ENCODE results near the gene TFE3.

Gene TFE3

DNA sequence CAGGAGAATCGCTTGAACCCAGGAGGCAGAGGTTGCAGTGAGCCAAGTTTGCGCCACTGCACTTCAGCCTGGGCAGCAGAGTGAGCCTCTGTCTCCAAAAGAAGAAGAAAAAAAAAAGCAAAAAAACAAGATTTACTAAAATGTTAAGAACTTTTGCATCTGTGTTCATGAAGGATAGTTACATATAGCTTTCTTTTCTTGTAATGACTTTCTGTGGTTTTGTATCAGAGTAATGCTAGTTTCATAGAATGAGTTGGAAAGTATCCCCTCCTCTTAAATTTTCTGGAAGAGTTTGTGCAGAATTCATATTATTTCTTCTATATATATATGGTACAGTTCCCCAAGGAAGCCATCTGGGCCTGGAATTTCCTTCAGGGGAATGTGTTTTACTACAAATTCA, 24.1 kb downstream of the TFE3 start:
- ATAC-seq, result no peak
- TF ChIP-seq ZC3H10 (CRISPR knock-in tag; IDR thresholded peaks at IDR 0.05), result no peak

DNA sequence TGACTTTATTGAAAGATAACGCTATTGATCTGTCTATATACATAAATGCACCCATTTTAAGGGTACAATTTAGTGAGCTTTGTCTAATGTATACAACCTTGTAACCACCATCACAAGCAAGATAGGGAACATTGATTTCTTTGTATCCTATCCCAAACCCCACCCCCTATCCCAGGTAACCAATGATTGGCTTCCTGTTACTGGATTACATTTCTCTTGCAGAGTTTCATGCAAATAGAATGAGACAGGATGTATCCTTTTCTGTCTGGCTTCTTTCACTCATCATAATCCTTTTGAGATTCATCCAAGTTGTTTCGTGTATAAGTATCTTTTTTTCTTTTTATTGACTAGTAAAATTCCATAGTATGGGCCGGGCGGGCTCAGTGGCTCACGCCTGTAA, 39.5 kb downstream of the TFE3 start:
- TF ChIP-seq TCF4 (CRISPR knock-in tag; IDR thresholded peaks at IDR 0.05; ENCODE audit: borderline replicate concordance), result no peak
- TF ChIP-seq, protein P1, sequence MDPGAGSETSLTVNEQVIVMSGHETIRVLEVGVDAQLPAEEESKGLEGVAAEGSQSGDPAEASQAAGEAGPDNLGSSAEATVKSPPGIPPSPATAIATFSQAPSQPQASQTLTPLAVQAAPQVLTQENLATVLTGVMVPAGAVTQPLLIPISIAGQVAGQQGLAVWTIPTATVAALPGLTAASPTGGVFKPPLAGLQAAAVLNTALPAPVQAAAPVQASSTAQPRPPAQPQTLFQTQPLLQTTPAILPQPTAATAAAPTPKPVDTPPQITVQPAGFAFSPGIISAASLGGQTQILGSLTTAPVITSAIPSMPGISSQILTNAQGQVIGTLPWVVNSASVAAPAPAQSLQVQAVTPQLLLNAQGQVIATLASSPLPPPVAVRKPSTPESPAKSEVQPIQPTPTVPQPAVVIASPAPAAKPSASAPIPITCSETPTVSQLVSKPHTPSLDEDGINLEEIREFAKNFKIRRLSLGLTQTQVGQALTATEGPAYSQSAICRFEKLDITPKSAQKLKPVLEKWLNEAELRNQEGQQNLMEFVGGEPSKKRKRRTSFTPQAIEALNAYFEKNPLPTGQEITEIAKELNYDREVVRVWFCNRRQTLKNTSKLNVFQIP (CRISPR knock-in tag; IDR thresholded peaks at IDR 0.05; ENCODE audit: borderline replicate concordance, low read depth), result no peak
- no peak for TF ChIP-seq BACH2 (CRISPR knock-in tag; IDR thresholded peaks at IDR 0.05; ENCODE audit: borderline replicate concordance)
- no peak for TF ChIP-seq ESRRG (CRISPR knock-in tag; IDR thresholded peaks at IDR 0.05)
- TF ChIP-seq, protein P2, sequence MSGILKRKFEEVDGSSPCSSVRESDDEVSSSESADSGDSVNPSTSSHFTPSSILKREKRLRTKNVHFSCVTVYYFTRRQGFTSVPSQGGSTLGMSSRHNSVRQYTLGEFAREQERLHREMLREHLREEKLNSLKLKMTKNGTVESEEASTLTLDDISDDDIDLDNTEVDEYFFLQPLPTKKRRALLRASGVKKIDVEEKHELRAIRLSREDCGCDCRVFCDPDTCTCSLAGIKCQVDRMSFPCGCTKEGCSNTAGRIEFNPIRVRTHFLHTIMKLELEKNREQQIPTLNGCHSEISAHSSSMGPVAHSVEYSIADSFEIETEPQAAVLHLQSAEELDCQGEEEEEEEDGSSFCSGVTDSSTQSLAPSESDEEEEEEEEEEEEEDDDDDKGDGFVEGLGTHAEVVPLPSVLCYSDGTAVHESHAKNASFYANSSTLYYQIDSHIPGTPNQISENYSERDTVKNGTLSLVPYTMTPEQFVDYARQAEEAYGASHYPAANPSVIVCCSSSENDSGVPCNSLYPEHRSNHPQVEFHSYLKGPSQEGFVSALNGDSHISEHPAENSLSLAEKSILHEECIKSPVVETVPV (CRISPR knock-in tag; IDR thresholded peaks at IDR 0.05), result no peak
- TF ChIP-seq OSR1 (CRISPR knock-in tag; IDR thresholded peaks at IDR 0.05), result no peak
- TF ChIP-seq, protein P3, sequence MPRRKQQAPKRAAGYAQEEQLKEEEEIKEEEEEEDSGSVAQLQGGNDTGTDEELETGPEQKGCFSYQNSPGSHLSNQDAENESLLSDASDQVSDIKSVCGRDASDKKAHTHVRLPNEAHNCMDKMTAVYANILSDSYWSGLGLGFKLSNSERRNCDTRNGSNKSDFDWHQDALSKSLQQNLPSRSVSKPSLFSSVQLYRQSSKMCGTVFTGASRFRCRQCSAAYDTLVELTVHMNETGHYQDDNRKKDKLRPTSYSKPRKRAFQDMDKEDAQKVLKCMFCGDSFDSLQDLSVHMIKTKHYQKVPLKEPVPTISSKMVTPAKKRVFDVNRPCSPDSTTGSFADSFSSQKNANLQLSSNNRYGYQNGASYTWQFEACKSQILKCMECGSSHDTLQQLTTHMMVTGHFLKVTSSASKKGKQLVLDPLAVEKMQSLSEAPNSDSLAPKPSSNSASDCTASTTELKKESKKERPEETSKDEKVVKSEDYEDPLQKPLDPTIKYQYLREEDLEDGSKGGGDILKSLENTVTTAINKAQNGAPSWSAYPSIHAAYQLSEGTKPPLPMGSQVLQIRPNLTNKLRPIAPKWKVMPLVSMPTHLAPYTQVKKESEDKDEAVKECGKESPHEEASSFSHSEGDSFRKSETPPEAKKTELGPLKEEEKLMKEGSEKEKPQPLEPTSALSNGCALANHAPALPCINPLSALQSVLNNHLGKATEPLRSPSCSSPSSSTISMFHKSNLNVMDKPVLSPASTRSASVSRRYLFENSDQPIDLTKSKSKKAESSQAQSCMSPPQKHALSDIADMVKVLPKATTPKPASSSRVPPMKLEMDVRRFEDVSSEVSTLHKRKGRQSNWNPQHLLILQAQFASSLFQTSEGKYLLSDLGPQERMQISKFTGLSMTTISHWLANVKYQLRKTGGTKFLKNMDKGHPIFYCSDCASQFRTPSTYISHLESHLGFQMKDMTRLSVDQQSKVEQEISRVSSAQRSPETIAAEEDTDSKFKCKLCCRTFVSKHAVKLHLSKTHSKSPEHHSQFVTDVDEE (CRISPR knock-in tag; IDR thresholded peaks at IDR 0.05), result no peak
- no peak for TF ChIP-seq ZC3H10 (CRISPR knock-in tag; IDR thresholded peaks at IDR 0.05)
- no peak for TF ChIP-seq ZFP3 (CRISPR knock-in tag; IDR thresholded peaks at IDR 0.05)
- TF ChIP-seq ARNTL (CRISPR knock-in tag; IDR thresholded peaks at IDR 0.05; ENCODE audit: borderline replicate concordance, low read depth), result no peak
- no peak for TF ChIP-seq ZNF8 (CRISPR knock-in tag; IDR thresholded peaks at IDR 0.05)
- no peak for TF ChIP-seq ZFP30 (CRISPR knock-in tag; IDR thresholded peaks at IDR 0.05)
- TF ChIP-seq PPARA (CRISPR knock-in tag; IDR thresholded peaks at IDR 0.05; ENCODE audit: borderline replicate concordance), result no peak
- TF ChIP-seq, protein P4, sequence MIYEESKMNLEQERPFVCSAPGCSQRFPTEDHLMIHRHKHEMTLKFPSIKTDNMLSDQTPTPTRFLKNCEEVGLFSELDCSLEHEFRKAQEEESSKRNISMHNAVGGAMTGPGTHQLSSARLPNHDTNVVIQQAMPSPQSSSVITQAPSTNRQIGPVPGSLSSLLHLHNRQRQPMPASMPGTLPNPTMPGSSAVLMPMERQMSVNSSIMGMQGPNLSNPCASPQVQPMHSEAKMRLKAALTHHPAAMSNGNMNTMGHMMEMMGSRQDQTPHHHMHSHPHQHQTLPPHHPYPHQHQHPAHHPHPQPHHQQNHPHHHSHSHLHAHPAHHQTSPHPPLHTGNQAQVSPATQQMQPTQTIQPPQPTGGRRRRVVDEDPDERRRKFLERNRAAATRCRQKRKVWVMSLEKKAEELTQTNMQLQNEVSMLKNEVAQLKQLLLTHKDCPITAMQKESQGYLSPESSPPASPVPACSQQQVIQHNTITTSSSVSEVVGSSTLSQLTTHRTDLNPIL (CRISPR knock-in tag; IDR thresholded peaks at IDR 0.05; ENCODE audit: low read depth), result no peak
- no peak for TF ChIP-seq RARB (CRISPR knock-in tag; IDR thresholded peaks at IDR 0.05)
- TF ChIP-seq ISL1 (CRISPR knock-in tag; IDR thresholded peaks at IDR 0.05), result no peak
- TF ChIP-seq TOX (CRISPR knock-in tag; IDR thresholded peaks at IDR 0.05; ENCODE audit: borderline replicate concordance), result no peak
- ATAC-seq, result no peak

DNA sequence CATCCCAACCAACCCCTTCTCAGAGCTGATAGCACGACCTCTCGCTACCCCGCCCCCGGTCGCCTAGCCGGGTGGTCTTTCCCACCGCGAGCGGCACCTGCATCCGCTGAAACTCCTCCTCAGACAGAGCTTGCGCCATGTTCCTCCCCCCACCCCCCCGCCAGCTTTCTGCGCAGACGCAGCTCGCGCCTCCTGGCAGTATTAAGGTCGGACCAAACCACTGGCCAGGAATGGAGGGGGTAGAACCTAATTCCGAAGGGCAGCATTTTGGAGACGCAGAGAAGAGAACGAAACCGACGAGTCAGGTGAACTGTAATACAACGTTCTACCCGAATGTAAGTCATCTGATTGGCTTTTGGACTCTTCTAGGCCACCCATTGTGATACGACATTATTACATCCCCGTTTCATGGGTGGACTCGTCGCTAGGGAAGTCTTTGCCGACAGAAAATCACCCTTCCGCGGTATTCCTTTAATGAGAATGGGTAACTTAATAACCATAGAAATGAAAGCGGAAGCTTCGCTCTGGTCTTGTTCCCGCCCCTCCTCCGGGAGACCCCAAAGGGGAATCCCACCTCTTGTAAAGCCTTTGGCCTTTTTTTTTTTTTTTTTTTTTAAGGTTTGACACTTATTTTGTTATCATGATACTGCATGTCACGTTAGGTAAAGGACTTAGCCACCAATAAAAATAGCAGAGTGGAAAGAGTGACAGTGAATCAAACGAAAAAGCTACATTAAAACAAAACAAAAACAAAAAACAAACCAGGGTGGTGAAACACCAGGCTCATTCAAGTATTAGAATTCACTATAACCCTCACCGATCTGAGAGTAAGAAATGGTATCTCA, 40.8 kb downstream of the TFE3 start, which contains the start of gene GRIPAP1:
TSS of gene GRIPAP1 (minus strand) at position 174 of the 845 bp plus-strand sequence. CDS start at position 139, 35 bp downstream.
- TF ChIP-seq, protein P5, sequence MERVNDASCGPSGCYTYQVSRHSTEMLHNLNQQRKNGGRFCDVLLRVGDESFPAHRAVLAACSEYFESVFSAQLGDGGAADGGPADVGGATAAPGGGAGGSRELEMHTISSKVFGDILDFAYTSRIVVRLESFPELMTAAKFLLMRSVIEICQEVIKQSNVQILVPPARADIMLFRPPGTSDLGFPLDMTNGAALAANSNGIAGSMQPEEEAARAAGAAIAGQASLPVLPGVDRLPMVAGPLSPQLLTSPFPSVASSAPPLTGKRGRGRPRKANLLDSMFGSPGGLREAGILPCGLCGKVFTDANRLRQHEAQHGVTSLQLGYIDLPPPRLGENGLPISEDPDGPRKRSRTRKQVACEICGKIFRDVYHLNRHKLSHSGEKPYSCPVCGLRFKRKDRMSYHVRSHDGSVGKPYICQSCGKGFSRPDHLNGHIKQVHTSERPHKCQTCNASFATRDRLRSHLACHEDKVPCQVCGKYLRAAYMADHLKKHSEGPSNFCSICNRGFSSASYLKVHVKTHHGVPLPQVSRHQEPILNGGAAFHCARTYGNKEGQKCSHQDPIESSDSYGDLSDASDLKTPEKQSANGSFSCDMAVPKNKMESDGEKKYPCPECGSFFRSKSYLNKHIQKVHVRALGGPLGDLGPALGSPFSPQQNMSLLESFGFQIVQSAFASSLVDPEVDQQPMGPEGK (CRISPR knock-in tag; IDR thresholded peaks at IDR 0.05; ENCODE audit: borderline replicate concordance), result peak; percentile 32; the same call in 1 of the 2 replicates
- TF ChIP-seq ARNTL (CRISPR knock-in tag; IDR thresholded peaks at IDR 0.05; ENCODE audit: borderline replicate concordance, low read depth), result no peak
- ATAC-seq, result peak; percentile 90

Data from SK-N-SH treated with all-trans-retinoic acid at 6 μM for 48 hours (cell line).